Measurements from ENCODE around the gene SLC5A10.
"Not testable (repeated sequence)": the region's sequence is repeated elsewhere in the genome, so short reads cannot be mapped to it uniquely, and the experiment has no call there.

SLC5A10 gene

GRCh38 chr17:18953231-18953728 lies 1.3 kb downstream of the SLC5A10 start:
- H3K4me3 ChIP-seq (ENCODE audit: low read length) = no peak overlapping the region
- DNase-seq (ENCODE audit: low read depth) = no peak
- no peak for TF ChIP-seq CTCF (IDR thresholded peaks at IDR 0.05; ENCODE audit: insufficient read depth, low read depth, low read length, missing control alignments)

DNA sequence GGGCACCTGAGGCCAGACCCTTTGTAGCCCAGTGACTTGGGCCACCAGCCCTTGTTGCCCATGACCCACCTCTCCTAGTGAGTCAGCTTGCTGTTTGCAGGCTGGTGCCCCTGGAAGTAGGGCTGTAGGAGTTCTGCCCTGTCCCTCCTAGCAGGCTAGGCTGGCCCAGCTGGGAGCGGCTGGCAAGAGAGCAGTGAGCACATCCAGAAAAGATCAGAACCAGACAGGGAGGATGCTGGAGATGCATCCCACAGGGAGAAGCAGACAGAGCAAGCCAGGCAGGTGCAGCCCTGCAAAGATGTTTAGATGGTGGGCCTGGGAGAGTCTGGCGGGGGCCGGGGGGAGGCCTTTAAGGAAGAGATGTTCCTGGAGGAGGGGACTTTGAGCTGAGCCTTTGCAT lies 2.4 kb downstream of the SLC5A10 start:
- no peak for DNase-seq (ENCODE audit: low read depth)
- TF ChIP-seq CTCF (IDR thresholded peaks at IDR 0.05; ENCODE audit: insufficient read depth, low read depth, low read length, missing control alignments) = no peak
- no peak overlapping the region for H3K4me3 ChIP-seq (ENCODE audit: low read length)

DNA sequence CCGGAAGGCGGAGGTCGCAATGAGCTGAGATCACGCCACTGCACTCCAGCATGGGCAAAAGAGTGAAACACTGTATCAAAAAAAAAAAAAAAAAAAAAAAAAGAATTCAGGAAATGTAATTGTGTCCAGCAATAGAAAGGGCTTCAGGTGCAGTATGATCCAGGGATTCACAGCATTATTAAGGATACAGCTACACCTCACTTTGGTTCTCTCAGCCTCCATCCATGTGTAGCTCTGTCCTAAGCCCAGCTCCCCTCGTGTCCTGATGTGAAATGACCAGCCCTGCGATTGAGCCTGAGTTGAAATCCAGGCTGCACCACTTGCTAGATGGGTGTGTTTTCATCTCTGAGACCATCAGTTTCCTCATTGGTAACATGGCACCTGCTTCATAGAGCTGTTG lies 3.0 kb downstream of the SLC5A10 start:
- H3K4me3 ChIP-seq (ENCODE audit: low read length) = no peak overlapping the region
- no peak for DNase-seq (ENCODE audit: low read depth)
- TF ChIP-seq CTCF (IDR thresholded peaks at IDR 0.05; ENCODE audit: insufficient read depth, low read depth, low read length, missing control alignments) = no peak

GRCh38 chr17:18956021-18956420 lies 4.1 kb downstream of the SLC5A10 start:
- H3K4me3 ChIP-seq (ENCODE audit: low read length) = not testable (repeated sequence)

DNA sequence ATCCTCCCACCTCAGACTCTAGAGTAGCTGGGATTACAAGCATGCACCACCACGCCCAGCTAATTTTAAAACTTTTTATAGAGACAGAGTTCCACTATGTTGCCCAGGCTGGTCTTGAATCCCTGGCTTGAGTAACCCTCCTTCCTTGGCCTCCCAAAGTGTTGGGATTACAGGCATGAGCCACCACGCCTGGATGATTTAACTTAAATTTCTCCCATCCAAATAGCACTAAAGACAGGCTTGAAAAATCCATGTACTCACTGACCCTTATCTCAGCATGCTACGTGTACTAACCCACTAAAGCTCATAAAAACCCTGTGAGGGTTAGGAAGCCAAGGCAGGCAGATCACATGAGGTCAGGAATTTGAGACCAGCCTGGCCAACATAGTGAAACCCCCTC lies 4.6 kb downstream of the SLC5A10 start:
- no peak overlapping the region for H3K4me3 ChIP-seq (ENCODE audit: low read length)
- TF ChIP-seq CTCF (IDR thresholded peaks at IDR 0.05; ENCODE audit: insufficient read depth, low read depth, low read length, missing control alignments) = no peak
- no peak for DNase-seq (ENCODE audit: low read depth)

More at GRCh38 chr17:18956021-18956420, 4.1 kb downstream of the SLC5A10 start:
- not testable (repeated sequence) for DNase-seq (ENCODE audit: low read depth)

DNA sequence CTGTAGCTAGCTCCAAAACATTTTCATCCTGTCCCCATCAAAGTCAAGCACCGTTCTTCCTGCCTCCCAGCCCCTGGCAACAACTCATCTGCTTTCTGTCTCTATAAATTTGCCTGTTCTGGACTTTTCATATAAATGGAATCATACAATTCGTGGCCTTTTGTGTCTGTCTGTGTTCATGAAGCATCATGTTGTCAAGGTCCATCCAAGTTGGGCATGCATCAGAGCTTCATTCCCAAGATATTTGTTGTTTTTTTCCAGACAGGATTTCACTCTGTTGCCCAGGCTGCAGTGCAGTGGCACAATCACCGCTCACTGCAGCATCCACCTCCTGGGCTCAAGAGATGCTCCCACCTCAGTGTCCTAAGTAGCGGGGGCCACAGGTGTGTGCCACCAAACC lies 5.9 kb downstream of the SLC5A10 start:
- H3K4me3 ChIP-seq (ENCODE audit: low read length) = no peak overlapping the region
- DNase-seq (ENCODE audit: low read depth) = no peak
- no peak for TF ChIP-seq CTCF (IDR thresholded peaks at IDR 0.05; ENCODE audit: insufficient read depth, low read depth, low read length, missing control alignments)

- TF ChIP-seq CTCF (IDR thresholded peaks at IDR 0.05; ENCODE audit: insufficient read depth, low read depth, low read length, missing control alignments) = no peak
- no peak for DNase-seq (ENCODE audit: low read depth)
- H3K4me3 ChIP-seq (ENCODE audit: low read length) = no peak overlapping the region
These were observed 6.6 kb downstream of the SLC5A10 start for GRCh38 chr17:18958611-18959010.

Measured in epithelial cell of esophagus (primary cell).